Fibroblast of pulmonary artery (primary cell): ENCODE data around the gene C10orf53.

Experiments
- DNase-seq: peaks from one replicate; pipeline ENCODE4 v3.0.0-alpha.2; 2010; ENCODE audit warnings: low read depth
- H3K4me3 ChIP-seq: replicated peaks from 2 replicates; pipeline ENCODE4 v1.5.1; 2011; ENCODE audit warnings: low read depth, mild to moderate bottlenecking, control low read depth, low read length, moderate library complexity
- TF ChIP-seq, protein P1 (sequence below): IDR thresholded peaks from 2 replicates; pipeline ENCODE4 v1.5.1; 2011; ENCODE audit warnings: mild to moderate bottlenecking, control low read depth, low read length, inconsistent platforms; ENCODE audit errors: missing control alignments

C10orf53 gene

DNA sequence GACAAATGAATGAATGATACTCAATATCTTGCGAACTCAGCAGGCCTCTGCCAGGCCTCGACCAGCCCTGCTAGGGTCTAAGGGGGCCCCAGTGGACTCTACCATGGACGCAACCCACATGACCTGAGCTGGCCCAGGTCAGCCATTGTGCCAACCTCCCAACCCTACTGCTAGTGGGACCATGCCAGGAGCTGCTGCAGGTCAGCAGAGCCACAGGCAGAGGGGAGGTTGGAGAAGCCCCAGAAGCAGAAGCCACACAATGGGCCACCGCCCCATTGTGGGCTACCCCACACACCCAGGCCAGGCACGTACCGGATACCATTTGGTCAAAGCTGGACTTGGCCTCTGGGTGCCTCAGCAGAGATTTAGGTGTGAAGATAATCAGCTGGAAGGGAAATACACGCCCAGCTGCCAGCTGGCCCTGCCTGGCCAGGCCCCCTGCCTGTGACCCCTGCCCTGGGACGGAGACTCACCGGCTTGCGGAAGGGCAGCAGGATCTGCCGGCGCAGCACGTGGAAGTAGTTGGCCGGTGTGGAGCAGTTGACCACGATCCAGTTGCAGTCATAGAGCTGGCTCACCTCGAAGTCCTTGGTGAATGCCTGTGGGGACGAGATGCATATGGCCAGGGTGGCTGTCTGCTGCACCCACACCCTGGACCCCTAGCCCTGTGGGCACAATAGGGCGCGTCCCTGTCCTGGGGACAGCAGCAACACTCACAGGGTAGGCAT lies 58.2 kb downstream of the C10orf53 start:
- H3K4me3 ChIP-seq = no peak overlapping the region
- TF ChIP-seq, protein P1, sequence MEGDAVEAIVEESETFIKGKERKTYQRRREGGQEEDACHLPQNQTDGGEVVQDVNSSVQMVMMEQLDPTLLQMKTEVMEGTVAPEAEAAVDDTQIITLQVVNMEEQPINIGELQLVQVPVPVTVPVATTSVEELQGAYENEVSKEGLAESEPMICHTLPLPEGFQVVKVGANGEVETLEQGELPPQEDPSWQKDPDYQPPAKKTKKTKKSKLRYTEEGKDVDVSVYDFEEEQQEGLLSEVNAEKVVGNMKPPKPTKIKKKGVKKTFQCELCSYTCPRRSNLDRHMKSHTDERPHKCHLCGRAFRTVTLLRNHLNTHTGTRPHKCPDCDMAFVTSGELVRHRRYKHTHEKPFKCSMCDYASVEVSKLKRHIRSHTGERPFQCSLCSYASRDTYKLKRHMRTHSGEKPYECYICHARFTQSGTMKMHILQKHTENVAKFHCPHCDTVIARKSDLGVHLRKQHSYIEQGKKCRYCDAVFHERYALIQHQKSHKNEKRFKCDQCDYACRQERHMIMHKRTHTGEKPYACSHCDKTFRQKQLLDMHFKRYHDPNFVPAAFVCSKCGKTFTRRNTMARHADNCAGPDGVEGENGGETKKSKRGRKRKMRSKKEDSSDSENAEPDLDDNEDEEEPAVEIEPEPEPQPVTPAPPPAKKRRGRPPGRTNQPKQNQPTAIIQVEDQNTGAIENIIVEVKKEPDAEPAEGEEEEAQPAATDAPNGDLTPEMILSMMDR = no peak
- DNase-seq = no peak

DNA sequence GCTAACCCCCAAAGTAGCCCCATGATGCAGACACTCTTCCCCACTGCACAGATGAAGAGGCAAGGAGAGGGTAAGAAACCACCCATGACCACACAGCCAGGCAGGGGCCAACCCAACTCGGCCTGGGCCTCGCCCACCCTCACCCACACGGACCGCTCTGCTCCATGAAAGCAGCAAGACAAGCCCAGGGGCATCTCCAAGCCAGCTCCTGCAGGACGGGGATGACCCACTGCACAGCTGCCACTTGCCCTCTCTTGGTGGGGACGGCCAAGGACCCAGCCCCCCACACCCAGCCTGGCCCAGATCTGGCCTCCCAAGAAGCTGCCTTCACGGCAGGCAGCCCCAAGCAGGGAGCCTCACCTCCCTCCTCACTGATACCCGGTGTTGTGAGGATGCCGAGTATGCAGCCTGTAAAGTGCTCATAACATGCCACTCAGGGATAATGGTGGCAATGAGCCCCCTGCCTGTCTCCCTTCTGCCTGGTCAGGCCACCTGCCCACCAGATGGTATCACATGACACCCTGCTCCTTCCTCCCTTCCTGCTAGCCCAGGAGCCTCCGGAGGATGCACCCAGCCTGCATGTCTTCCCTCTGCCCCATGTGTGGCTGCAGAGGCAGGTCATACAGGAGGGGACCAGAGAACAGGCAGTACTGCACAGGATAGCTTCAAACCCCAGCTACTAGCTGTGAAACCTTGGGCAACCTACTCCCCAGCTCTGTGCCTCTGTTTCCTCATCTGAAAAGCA lies 59.3 kb downstream of the C10orf53 start:
- H3K4me3 ChIP-seq = no peak overlapping the region
- DNase-seq = no peak
- TF ChIP-seq, protein P1 = no peak

DNA sequence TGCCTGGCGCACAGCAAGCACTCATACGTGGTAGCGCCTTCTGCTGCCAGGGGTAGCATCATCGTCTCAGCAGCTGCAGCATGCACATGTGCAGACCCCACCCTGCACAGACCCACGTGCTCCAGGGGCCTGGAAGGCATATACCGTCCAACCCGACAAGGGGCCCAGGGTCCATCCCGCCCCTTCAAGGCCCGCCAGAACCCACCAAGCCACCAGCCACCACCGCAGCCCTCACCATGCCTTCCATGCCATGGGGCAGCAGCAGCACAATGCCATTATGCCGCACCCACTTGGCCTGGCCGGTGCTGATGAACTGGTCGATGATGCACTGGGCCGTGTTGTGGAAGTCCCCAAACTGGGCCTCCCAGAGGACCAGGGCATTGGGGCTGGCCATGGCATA lies 60.0 kb downstream of the C10orf53 start:
- TF ChIP-seq, protein P1 = no peak
- H3K4me3 ChIP-seq = no peak overlapping the region
- DNase-seq = no peak

DNA sequence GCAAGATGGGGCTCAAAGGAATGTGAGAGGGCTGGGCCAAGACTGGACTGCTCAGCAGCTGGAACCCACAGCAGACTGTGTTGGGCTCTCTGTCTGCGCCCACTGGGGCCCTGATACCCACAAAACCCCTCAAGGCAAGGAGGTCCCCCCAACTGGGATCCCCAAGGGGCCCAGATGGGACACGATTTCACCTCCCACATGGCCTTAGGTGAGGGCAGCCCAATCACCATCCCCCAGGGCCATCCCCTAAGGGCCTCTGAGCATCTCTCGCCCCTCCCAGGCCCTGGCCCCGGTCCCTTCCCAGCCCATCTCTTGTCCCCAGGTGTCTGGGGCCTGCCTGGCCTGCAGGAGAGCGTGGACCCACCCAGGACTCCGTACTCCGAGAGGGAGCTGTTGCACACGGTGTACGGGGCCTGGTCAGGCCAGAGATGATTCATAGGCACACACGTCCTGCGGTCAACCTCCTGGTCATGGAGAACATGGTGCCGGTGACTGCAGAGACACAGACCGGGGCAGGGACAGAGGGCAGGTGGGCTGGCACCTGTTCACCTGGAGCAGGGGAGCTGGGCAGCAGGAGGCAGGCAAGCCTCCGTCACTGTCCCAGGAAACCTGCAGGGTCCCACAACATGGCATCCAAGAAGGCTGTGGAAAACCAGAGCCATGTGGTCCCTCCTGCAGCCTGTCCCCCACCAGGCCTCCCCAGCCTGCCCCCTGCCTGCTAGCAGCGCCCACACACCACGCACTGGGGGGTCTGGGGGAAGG lies 61.1 kb downstream of the C10orf53 start:
- no peak overlapping the region for H3K4me3 ChIP-seq
- TF ChIP-seq, protein P1 = no peak
- no peak for DNase-seq

DNA sequence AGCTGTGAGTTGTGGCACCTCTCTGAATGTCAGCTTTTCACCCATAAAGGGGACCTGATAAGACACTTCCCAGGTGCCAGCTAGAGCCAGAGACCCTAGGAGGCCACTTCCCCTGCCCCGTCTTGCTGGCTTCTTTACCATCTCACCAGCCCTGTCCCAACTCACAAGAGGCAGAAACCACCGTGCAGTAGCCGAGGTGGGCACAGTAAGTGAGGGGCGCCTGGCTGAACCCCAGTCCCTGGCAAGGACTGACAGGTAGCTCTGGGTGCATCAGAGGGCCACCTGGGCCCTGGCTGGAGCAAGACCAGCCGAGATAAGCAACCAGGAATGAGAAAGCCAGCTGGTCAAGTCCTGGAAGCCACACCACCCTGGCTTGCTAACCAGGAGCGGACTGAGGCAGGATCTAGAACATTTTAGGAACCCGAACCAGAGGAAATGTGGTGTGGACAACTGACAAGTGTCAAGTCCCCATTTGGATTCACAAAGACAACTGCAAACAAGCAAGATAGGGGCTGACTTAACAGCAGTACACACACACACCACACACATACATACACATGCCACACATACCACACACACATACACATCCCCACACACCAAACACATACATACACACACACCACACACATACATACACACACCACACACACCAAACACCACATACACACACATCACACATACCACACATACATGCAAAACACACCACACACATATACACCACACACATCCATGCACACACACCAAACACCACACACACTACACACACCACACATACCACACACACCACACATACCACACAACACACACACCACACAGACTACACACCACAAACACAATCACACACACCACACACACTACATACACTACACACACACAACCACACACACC lies 61.9 kb downstream of the C10orf53 start:
- no peak for DNase-seq
- no peak overlapping the region for H3K4me3 ChIP-seq
- TF ChIP-seq, protein P1 = no peak
